Spleen (tissue), 11 donors: ENCODE measurements around the gene C5orf15. TPM values are rescaled to one million over a fixed set of nuclear protein-coding genes. Genes with fewer than 3 reads are reported as not detected.

Experiments
- DNase-seq: peaks from one replicate; pipeline ENCODE4 v3.0.0-alpha.2; 2020
- H3K27ac ChIP-seq, 8 donors: fragments of 200-600 bp; sonication (generic) in 7 of 8; 1 replicate in 4 of 8; 2 replicates in 4 of 8; pipeline versions ENCODE4 v1.5.0 to v1.8.0; 2016 to 2021; ENCODE audit warnings: inconsistent platforms in 4 of 8, mild to moderate bottlenecking in 4 of 8, moderate library complexity in 1 of 8
- H3K27me3 ChIP-seq, 7 donors: fragments of 200-600 bp; sonication (generic) in 6 of 7; replicated peaks in 1 of 7; 1 replicate in 4 of 7; 2 replicates in 3 of 7; pipeline versions ENCODE4 v1.5.0 to v1.8.0; 2016 to 2021; ENCODE audit warnings: inconsistent platforms in 3 of 7, mild to moderate bottlenecking in 1 of 7
- H3K36me3 ChIP-seq, 6 donors: fragments of 200-600 bp; sonication (generic) in 5 of 6; 1 replicate in 4 of 6; 2 replicates in 2 of 6; pipeline versions ENCODE4 v1.5.0 to v1.8.0; 2016 to 2021; ENCODE audit warnings: inconsistent platforms in 2 of 6
- H3K4me1 ChIP-seq, 6 donors: fragments of 200-600 bp; sonication (generic) in 5 of 6; 1 replicate in 3 of 6; 2 replicates in 3 of 6; pipeline versions ENCODE4 v1.5.0 to v1.8.0; 2016 to 2021; ENCODE audit warnings: inconsistent platforms in 3 of 6
- H3K4me3 ChIP-seq, 8 donors: fragments of 200-600 bp; sonication (generic) in 7 of 8; 1 replicate in 4 of 8; 2 replicates in 4 of 8; pipeline versions ENCODE4 v1.5.0 to v1.8.0; 2016 to 2021; ENCODE audit warnings: inconsistent platforms in 4 of 8, mild to moderate bottlenecking in 4 of 8, moderate library complexity in 2 of 8
- H3K9me3 ChIP-seq, 8 donors: fragments of 200-600 bp; sonication (generic) in 7 of 8; 1 replicate in 4 of 8; 2 replicates in 4 of 8; pipeline versions ENCODE4 v1.5.0 to v1.8.0; 2016 to 2021; ENCODE audit warnings: inconsistent platforms in 4 of 8
- POLR2A ChIP-seq, 3 donors: fragments of 450-650 bp; IDR thresholded peaks; one replicate each; pipeline ENCODE4 v1.5.1; 2017; ENCODE audit warnings: antibody characterized with exemption in 3 of 3, mild to moderate bottlenecking in 1 of 3
- POLR2AphosphoS5 ChIP-seq, 3 donors: sonication (generic); formaldehyde crosslinking; IDR thresholded peaks; one replicate each; pipeline ENCODE4 v1.5.1; 2017; ENCODE audit warnings: antibody characterized with exemption in 3 of 3
- WGBS, 5 donors: extraction: QIAGEN DNeasy Blood & Tissue Kit in 3 of 5; methylation state at CpG; one replicate each; pipeline versions ENCODE4 v1.1.5 to v1.1.7; 2013 to 2018; 5-methylcytosine and 5-hydroxymethylcytosine counted together
- intact Hi-C: fragments of 100-400 bp; cut with DNase I; formaldehyde crosslinking; loops from one replicate; pipeline ENCODE4 v1.15.0; 2023; ENCODE audit warnings: low total_unique reads
- polyA plus RNA-seq, 3 donors: library from polyadenylated mRNA; stranded (reverse); fragments of 200-250 nt; gene quantifications; one replicate each; pipeline ENCODE4 v1.2.1, GENCODE V29; 2013
- total RNA-seq, 7 donors: library from RNA; depleted of rRNA in 3 of 7; stranded (reverse); fragments of >200 nt in 3 of 7; fragmentation: NEBNext Ultra II Directional in 4 of 7; extraction: Animal tissue kit (Norgen Biotek cat#: 25700) in 4 of 7; gene quantifications; one replicate each; pipeline versions ENCODE4 v1.1.0 to v1.2.1, GENCODE V29; 2016 to 2021
- TF ChIP-seq, protein P1 (sequence below), 11 experiments: fragments of 200-600 bp in 7 of 11; fragments of 450-650 bp in 4 of 11; sonication (generic) in 4 of 11; IDR thresholded peaks in 8 of 11; conservative IDR thresholded peaks in 3 of 11; 1 replicate in 7 of 11; 2 replicates in 4 of 11; pipeline versions ENCODE4 v1.4.0 to v1.8.0; 2016 to 2021; ENCODE audit warnings: antibody characterized with exemption in 11 of 11, inconsistent platforms in 4 of 11, mild to moderate bottlenecking in 1 of 11
- donor health status: healthy with polysubstance abuse.
- donor health status: DM: no; HTN: no; CAD: no; lungs with moderate emphysema.
- donor health status: DM: no; HTN: no; CAD: no.
- donor health status: Bipolar disorder and iron deficiency.
- donor health status: healthy.
- donor health status: DM: no; HTN: no; CAD: no.
- donor health status: DM: yes; HTN: yes; CAD: no.

The C5orf15 gene
- total and polyA plus RNA-seq, 10 donors, result 25.4 to 49.6 (median 28.5) TPM

DNA sequence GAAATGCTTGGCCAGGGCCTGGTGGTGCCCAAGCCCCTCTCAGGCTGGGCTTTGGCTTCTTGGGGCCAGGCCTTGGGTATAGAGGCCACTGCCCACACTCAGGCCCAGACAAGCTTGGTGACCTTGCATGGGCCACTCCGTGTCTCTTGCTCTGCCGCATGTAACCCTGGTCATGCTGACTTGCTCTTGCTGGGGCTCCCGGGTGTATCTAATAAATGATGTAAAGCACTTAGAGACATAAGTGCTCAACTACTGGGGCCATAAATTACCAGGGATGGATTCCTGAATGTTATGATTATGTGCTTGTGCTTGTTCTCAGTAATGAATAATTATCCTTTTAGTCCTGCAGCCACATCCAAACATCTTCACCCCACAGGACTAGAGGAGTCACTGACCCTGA is 54.0 kb downstream of the C5orf15 start:
- peaks cover 0 to 2% (median 0%) of the 10 kb centered on the region in 6 donors for H3K4me1 ChIP-seq
- no peaks in the 10 kb centered on the region for H3K36me3 ChIP-seq
- intact Hi-C loops, result no loop called here
- DNase-seq, result no peak
- WGBS, 5 donors, result 82 to 88% (median 85%) methylated on average over 2 to 3 of the region's 3 CpGs
- TF ChIP-seq POLR2A (IDR thresholded peaks at IDR 0.05), result no peak
- TF ChIP-seq, protein P1, sequence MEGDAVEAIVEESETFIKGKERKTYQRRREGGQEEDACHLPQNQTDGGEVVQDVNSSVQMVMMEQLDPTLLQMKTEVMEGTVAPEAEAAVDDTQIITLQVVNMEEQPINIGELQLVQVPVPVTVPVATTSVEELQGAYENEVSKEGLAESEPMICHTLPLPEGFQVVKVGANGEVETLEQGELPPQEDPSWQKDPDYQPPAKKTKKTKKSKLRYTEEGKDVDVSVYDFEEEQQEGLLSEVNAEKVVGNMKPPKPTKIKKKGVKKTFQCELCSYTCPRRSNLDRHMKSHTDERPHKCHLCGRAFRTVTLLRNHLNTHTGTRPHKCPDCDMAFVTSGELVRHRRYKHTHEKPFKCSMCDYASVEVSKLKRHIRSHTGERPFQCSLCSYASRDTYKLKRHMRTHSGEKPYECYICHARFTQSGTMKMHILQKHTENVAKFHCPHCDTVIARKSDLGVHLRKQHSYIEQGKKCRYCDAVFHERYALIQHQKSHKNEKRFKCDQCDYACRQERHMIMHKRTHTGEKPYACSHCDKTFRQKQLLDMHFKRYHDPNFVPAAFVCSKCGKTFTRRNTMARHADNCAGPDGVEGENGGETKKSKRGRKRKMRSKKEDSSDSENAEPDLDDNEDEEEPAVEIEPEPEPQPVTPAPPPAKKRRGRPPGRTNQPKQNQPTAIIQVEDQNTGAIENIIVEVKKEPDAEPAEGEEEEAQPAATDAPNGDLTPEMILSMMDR (IDR thresholded peaks at IDR 0.05 in 8 of 11, conservative IDR thresholded peaks at IDR 0.05 in 3 of 11), result no peak
- TF ChIP-seq POLR2AphosphoS5 (IDR thresholded peaks at IDR 0.05), result no peak
- H3K27me3 ChIP-seq, result no peaks in the 10 kb centered on the region
- no peak overlapping the region for H3K4me3 ChIP-seq
- H3K9me3 ChIP-seq, result no peaks in the 10 kb centered on the region
- H3K27ac ChIP-seq, result no peak overlapping the region

DNA sequence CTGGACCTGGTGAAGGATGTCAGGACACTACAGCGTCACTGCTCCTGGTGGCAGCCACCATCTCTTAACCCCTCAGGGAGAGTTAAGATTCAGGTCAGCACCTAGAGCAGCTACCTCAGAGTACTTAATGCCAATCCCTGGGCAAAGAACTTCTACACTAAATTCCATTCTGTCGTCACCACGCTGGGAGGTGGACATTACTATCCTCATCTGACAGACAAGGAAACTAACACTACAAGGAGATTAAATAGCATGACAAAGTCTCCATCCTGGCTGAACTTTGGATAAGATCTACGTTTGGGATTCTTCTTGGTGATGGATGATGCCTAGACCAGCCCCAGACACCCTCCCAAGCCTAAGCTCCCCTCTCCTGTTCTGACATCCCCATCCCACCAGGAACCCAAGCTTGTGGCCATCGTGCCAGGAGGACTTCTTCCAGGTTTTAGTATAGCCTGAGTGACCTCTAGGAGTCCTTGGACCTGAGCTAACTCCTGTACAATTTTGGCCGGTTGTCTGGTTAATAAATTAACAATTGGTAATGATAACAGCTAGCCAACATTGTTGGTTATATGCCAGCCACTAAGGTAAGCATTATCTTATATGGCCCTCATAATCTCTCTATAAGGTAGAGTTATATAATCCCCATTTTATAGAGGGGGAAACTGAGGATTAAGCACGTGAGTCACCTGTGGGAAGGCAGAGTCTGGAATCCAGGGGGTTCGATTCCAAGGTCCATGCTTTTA is 54.8 kb downstream of the C5orf15 start:
- 76 to 94% (median 83%) methylated on average over 8 of the region's 8 CpGs for WGBS, 5 donors
- no peak for DNase-seq
- no peaks in the 10 kb centered on the region for H3K27me3 ChIP-seq
- H3K9me3 ChIP-seq, result no peaks in the 10 kb centered on the region
- H3K4me3 ChIP-seq, result no peak overlapping the region
- no peak overlapping the region for H3K27ac ChIP-seq
- intact Hi-C loops, result no loop called here
- no peaks in the 10 kb centered on the region for H3K4me1 ChIP-seq
- TF ChIP-seq POLR2A (IDR thresholded peaks at IDR 0.05), result no peak
- no peak for TF ChIP-seq POLR2AphosphoS5 (IDR thresholded peaks at IDR 0.05)
- TF ChIP-seq, protein P1 (IDR thresholded peaks at IDR 0.05 in 8 of 11, conservative IDR thresholded peaks at IDR 0.05 in 3 of 11), result no peak
- H3K36me3 ChIP-seq, result no peaks in the 10 kb centered on the region

DNA sequence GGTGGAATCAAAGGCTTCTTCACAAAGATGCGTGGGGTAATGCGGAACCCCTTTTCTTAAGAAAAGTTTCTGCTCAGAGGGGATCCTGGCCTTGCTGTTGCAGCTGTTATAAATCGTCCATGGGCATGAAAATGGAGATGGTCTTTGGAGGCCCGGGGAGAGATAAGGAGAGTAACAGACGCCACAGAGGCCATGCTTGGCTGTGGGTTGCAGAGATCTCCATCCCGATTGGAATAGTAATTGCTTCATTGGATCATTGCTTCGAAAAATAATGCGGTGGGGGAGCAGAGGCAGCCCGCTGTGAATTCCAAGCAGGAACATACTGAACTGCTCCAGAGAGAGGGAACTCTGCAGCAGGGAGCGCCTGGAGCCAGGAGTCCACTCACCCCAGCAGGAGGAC is 55.5 kb downstream of the C5orf15 start:
- DNase-seq, result no peak
- WGBS, 5 donors, result 79 to 92% (median 86%) methylated on average over 10 of the region's 10 CpGs
- intact Hi-C loops, result no loop called here
- Histone ChIP-seq H3K9me3 (no peaks in the 10 kb centered on the region), H3K4me1 (no peaks in the 10 kb centered on the region), H3K27me3 (no peaks in the 10 kb centered on the region), H3K36me3 (no peaks in the 10 kb centered on the region), H3K27ac (no peak overlapping the region), H3K4me3 (no peak overlapping the region)
- TF ChIP-seq, protein P1 (IDR thresholded peaks at IDR 0.05 in 8 of 11, conservative IDR thresholded peaks at IDR 0.05 in 3 of 11), result no peak
- TF ChIP-seq POLR2A (IDR thresholded peaks at IDR 0.05) (no peak), POLR2AphosphoS5 (IDR thresholded peaks at IDR 0.05) (no peak)

DNA sequence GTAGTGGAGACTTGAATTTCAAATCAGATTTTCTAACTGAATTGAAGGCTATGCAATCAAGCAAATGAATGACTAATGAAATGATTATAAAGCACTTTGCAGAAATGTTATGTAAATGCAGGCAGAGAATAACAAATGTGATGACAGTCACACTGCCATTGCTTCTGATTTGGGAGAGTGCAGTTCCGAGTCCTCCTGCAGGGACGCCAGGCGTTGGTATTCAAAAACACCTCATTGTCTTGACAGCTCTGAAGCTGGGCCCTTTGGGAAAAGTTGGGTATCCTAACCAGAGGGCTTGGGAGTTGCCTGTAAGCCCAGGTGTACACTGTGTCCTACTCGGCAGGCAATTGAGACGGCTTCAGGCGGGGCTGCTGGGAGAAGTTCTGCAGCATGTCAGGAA is 57.9 kb downstream of the C5orf15 start:
- 74 to 88% (median 87%) methylated on average over 3 to 6 of the region's 6 CpGs for WGBS, 5 donors
- TF ChIP-seq POLR2AphosphoS5 (IDR thresholded peaks at IDR 0.05) (no peak), POLR2A (IDR thresholded peaks at IDR 0.05) (no peak)
- TF ChIP-seq, protein P1 (IDR thresholded peaks at IDR 0.05 in 8 of 11, conservative IDR thresholded peaks at IDR 0.05 in 3 of 11), result no peak
- Histone ChIP-seq H3K27me3 (no peaks in the 10 kb centered on the region), H3K27ac (no peak overlapping the region), H3K9me3 (no peaks in the 10 kb centered on the region), H3K36me3 (no peaks in the 10 kb centered on the region), H3K4me3 (no peak overlapping the region), H3K4me1 (no peaks in the 10 kb centered on the region)
- DNase-seq, result no peak
- intact Hi-C loops, result no loop called here
